ENCODE measurements around the gene PLEKHA8. TPM values are rescaled to one million over a fixed set of nuclear protein-coding genes. Genes with fewer than 3 reads are reported as not detected.
A peak's percentile ranks its signal among the peaks of the same experiment; 100 is the strongest.

The PLEKHA8 gene
- total RNA-seq, 1 donor from 2014 or later: 22.8 TPM

- DNase-seq: no peak
These were observed 84.0 kb downstream of the PLEKHA8 start for GRCh38 chr7:30112103-30112713.

- DNase-seq: no peak
These were observed 84.9 kb downstream of the PLEKHA8 start for GRCh38 chr7:30113144-30113543.

- DNase-seq: no peak
These were observed 86.5 kb downstream of the PLEKHA8 start for GRCh38 chr7:30114536-30115238.

GRCh38 chr7:30115709-30116297 is 87.6 kb downstream of the PLEKHA8 start:
- no peak for DNase-seq

- DNase-seq: no peak
These were observed 88.6 kb downstream of the PLEKHA8 start for GRCh38 chr7:30116771-30117170.

GRCh38 chr7:30117896-30118295 is 89.7 kb downstream of the PLEKHA8 start:
- DNase-seq: no peak

- DNase-seq: no peak
These were observed 91.8 kb downstream of the PLEKHA8 start for GRCh38 chr7:30119890-30120577.

GRCh38 chr7:30133736-30134610 is 105.8 kb downstream of the PLEKHA8 start:
- DNase-seq: no peak

- peak; percentile 85 for DNase-seq
These were observed 106.5 kb downstream of the PLEKHA8 start, which contains the start of gene MTURN for GRCh38 chr7:30134611-30135300. Gene MTURN, plus strand, starts transcription at chr7:30134986. Its CDS starts 151 bp downstream, at chr7:30135137.

- DNase-seq: peak; percentile 56
These were observed 107.3 kb downstream of the PLEKHA8 start for GRCh38 chr7:30135301-30136116.

GRCh38 chr7:30136117-30136731 is 108.0 kb downstream of the PLEKHA8 start:
- DNase-seq: peak; percentile 10

- DNase-seq: no peak
These were observed 108.7 kb downstream of the PLEKHA8 start for GRCh38 chr7:30136743-30137485.

- DNase-seq: no peak
These were observed 111.7 kb downstream of the PLEKHA8 start for GRCh38 chr7:30139836-30140384.

GRCh38 chr7:30140456-30140855 is 112.2 kb downstream of the PLEKHA8 start:
- DNase-seq: no peak

GRCh38 chr7:30142710-30143109 is 114.5 kb downstream of the PLEKHA8 start:
- DNase-seq: peak; percentile 72

- peak; percentile 34 for DNase-seq
These were observed 115.6 kb downstream of the PLEKHA8 start for GRCh38 chr7:30143748-30144251.

- no peak for DNase-seq
These were observed 116.6 kb downstream of the PLEKHA8 start for GRCh38 chr7:30144657-30145306.

GRCh38 chr7:30145426-30145970 is 117.3 kb downstream of the PLEKHA8 start:
- DNase-seq: no peak

Data from dermis blood vessel endothelial cell (primary cell).